NCI-H2171 (cell line): ENCODE measurements around the gene FXYD5.

Source experiments
- DNase-seq: peaks from one replicate; lab custom pipeline; 2025; lab: John Stamatoyannopoulos, UW

FXYD5 gene, protein sequence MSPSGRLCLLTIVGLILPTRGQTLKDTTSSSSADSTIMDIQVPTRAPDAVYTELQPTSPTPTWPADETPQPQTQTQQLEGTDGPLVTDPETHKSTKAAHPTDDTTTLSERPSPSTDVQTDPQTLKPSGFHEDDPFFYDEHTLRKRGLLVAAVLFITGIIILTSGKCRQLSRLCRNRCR

DNA sequence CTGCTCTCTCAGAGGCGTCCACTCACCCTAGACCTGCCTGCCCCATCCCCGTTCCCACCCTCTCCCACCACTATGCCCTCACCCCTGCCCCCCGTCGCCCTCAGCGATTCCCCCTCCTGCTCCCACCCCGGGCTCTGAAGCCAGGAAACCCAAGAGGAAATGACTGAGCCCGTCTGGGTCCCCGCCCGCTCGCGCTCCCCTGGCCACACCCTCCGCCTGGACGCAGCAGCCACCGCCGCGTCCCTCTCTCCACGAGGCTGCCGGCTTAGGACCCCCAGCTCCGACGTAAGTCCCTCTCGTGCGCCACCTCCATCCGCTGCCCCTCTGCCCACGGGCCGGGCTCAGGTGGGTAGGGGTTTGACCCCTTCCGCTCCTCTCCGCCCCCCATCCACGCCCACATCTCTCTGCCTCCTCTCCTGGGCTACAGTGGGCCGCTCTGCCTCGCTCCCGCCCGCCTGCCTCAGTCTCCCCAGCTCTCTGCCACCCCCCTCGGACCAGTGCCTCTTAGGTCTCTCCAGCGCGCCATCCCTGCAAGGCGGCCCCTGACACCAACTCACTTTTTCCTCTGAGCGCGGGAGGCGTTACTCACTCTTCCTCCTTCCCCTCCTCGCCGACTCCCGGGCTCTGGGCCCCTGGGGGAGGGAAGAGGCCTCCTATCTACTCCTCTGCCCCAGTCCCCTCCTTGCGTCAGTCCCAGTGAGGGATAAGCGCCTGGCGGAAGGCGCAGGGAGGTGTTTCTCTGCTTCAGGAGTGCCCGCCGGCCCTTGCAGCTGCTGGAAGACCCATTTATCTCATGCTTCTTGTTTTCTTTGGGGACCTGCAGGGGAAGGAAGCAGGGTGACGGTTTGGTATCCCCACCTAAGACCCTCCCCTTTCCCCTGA lies at the start of gene FXYD5:
FXYD5 (plus strand) TSS at position 211 of the 882 bp plus-strand sequence. CDS start 816 bp downstream, outside the sequence.
- no peak for DNase-seq

DNA sequence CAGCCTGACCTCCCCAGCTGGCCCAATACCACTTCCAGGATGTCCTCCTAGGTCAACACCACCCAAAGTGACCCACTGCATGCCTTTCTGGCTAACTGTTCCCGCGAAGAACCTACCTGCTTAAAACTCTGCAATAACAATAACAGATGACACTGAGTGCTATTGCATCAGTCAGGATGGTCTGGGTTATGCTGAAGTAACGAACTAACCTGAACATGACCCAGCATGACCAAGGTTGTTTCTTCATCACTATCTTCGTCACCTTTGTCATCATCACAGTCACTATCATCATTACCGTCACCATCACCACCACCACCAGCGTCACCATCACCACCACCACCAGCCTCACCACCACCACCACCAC lies 49.5 kb upstream of the FXYD5 start:
- no peak for DNase-seq

DNA sequence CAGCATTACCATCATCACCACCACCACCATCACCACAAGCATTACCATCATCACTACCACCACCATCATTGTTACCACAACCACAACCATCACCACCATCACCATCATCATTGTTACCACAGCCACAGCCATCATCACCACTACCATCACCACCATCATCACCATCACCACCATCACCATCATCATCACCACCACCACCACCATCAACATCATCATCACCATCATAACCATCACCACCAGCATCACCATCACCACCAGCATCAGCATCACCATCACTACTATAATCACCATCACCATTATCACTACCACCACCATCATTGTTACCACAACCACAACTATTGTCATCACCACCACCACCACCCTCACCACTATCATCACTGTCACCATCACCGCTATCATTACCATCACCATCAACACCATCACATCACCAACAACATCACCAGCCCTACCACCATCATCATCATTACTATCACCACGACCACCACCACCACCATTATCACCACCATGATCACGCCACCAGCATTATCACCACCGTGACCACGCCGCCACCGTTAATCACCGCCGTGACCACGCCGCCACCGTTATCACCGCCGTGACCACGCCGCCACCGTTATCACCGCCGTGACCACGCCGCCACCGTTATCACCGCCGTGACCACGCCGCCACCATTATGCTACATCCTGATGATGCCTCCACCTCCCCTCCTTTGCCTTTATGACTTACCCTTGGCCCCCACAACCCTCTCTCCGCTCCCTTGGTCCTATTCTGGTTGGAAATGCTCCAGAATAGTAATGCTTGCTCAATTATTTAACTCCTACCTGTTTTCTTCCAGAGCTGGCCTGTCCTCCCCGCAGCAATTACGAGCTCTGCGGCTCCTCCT lies 48.9 kb upstream of the FXYD5 start:
- no peak for DNase-seq

DNA sequence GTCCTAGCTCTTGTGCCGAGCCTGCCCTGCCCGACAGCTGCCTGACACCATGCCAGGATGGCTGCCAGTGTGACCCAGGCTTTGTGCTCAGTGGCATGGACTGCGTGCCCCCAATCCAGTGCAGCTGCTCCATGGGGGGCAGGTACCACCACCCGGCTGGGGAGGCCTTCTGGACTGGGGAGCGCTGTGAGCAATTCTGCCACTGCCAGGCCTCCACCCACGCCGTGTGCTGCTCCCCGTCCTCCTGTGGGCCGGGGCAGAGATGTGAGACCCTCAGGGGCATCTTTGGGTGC lies 48.3 kb upstream of the FXYD5 start:
- no peak for DNase-seq

DNA sequence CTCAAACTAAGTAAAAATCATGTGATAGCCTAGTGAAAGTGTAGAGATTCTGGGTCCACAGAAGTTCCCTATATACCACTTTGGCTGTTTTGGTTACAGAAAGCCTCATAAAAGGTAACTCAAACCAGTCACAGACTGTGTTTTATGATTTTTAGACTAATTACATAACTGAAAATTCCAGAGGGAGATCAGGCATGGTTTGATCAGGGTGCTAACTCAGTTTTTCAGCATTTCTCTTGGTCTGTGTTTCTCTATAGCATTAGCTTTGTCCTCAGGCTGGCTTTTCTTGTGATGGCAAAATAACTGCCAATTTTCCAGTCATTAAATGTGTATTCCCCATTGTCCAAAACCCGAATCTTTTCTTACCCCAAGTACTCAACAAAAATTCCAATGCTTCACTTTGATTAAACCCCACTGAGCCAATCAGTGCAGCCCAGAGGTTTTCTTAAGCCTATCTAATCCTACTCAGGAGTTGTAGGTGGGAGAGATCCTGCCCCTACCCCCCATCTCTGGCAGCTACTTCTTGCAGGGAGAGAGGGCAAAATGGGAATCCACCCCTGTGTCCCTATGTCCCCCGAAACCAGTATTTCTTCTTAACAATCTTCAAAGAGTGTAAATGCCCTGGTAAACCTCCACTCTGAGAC lies 47.5 kb upstream of the FXYD5 start:
- no peak for DNase-seq

DNA sequence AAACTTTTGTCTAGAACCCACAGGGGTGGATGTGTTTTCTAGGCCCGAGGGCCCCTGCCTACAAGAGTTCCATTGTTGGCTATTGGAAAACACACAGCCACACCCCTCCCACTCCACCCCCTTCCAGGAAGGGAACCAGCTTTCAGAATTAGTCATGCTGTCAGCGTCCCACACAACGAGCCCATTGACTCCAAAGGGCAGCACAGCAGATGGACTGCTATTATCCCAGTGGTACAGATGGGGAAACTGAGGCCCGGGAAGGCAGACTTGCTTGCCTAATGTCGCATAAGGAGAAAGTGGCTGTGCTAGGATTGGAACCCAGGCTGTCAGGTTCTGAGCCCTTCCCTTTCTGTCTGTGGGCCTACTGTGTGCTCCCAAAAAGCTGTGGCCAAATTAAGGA lies 47.0 kb upstream of the FXYD5 start:
- no peak for DNase-seq

DNA sequence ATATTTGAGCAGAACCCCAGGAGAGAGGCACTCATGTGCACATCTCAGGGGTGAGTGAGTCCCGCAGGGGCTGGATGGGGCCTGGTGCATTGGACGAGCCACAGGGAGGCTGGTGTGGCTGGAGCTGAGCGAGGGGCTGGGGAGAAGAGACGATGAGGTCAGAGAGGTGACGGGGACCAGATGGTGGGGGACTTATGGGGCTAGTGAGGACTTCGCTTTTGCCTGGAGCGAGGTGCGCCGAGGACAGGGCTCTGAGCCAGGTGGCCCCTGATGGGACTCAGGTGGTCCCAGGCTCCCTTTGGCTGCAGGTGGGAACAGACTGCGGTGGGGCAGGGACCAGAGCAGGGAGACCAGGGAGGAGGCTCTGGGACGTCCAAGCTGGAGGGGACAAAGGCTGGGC lies 45.8 kb upstream of the FXYD5 start:
- no peak for DNase-seq

DNA sequence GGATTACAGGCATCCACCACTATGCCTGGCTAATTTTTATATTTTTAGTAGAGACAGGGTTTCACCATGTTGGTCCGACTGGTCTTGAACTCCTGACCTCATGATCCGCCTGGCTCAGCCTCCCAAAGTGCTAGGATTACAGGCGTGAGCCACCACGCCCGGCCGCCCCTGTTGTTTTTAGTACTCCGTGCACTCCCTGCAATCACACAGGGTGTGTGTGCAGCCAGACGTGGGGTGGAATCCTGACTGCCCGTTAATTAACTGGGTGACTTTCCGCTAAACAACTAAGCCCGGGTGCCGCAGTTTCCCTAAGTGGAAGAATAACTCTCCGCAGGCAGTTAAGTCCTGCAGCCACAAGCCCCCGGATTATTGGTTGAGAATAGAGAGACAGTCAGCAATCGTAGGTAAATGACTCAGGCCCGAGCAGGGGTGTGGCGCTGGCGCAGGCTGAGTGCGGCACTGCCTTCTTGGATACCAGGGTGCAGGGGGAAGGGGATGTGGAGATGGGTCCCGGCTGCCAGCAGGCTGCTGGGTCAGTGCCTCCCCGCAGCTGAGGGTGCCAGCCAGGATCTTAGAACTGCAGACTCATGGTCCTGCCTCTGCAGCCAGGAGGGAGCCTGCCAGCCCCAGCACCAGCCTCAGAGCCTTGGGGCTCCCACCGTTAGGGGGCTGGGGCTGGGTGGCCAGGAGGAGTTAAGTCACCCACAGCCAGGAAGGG lies 45.0 kb upstream of the FXYD5 start:
- DNase-seq = no peak

DNA sequence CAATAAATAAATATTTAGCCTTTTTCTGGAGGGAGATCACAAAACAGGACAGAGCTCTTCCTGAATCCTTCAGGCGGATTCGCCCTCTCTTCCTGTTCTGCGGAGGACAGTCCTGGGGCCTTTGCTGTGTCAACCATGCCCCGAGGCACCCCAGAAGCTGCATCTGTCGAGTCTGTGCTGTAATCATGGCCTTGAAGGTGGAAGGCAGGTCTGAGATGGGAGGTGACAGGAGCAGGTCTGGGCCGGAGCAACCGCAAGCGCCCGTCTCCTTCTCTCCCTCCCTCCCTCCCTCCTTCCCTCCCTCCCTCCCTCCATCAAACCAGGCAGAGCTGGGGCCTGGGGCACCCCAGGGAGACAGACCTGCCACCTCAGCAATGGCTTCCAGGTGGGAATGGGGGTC lies 43.6 kb upstream of the FXYD5 start:
- DNase-seq = no peak

DNA sequence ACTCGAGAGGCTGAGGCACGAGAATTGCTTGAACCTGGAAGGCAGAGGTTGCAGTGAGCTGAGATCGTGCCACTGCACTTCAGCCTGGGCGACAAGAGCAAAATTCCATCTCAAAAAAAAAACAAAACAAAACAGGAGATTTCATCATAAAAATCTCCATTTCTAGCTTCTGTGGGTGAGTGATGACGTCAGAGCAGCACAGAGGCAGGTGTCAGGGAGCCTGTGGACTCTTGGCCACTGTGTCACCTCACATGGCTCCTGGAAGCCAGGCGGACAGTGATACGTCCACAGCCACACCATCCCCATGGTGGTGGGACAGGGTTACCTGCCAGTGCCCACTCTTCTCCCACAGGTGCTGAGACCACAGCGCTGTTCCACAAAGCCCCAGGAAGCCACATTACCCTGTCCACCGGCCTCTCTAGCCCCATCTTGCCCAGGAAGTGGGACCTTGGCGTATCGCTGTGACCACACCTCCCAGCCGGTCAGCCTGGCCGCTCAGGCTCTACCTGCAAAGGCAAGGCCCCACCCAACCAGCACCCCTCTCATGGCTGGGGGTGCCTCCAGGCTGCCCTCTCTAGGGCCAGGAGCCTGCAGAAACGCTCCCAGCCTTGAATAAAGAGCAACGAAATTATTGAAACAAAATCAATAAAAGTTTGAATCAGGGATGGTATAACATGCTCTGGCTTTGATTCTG lies 41.4 kb upstream of the FXYD5 start:
- DNase-seq = no peak

DNA sequence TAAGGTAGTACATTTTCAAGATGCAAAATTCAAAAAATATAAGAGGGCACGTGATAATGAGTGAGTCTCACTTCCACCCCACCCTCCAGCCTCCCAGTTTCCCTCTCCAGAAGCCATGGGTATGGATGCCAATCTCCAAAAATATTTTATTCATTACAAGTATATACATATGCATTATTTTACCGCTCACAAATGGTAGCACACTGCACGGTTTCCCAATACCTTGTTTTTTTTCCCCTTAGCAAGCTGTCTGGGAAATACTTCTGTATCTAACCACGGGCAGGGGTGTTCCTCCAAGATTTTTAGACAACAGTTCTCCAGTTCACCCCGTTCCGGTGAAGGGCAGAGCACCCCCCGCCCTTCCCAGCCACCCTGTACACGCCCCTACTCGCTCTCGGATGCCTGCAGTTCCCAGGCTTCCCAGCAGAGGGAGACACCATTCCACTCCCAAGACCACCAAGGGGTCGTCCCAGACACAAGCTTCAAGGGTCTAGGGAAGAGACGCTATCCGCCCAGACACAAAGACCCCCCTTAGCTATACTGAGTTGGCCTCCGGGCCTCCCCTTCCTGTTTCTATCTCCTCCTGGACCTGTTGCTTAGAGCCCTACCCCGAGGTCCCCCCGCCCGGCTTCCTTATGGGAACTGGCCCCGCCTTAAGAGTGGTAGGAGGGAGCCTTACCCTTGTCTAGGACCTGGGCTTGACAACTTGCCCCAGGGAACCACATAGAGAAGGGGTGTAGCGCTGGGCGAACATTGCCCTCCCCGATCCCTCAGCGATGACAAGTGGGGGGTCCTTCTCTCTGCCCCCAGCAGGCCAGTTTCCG lies 40.0 kb upstream of the FXYD5 start:
- DNase-seq = peak; percentile 40

DNA sequence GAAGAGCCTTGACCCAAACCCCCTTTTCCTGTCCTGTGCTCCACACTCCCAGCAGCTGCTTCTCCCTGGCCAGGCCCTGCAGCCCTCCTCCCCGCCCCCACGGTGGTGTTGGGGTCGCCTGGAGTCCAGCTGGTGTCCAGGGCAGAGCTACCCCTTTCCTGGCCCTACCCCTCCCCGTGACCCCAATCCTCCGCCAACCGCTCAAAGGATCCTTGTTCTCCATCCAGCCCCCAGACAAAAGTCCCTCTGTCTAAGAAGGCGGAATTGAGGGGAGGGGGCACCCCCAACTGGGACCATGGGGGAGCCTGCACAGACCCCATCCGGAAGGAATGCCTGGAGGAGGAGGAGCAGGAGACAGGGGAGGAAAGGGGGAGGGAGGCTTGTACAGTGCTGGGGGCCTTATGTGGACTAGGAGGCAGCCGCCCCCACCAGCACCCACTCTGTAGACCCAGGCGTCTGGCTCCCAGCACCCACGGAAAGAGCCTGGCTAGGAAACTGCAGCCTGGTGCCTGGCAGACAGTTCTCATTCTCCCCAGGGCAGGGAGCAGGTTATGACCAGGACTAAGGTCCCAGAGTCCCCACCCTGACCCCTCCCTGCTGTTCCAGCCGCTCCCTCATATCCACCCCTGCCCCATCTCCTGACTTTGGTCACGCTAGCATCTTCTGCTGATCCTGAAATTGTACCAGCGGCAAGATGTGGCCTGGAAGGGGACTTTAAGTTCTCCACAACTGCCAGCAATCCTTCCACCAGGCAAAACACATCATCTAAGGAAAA lies 39.2 kb upstream of the FXYD5 start, which contains the start of gene FXYD3:
FXYD3 (plus strand) TSS at position 647 of the 775 bp plus-strand sequence. CDS start 3,554 bp downstream, outside the sequence.
- DNase-seq = no peak

DNA sequence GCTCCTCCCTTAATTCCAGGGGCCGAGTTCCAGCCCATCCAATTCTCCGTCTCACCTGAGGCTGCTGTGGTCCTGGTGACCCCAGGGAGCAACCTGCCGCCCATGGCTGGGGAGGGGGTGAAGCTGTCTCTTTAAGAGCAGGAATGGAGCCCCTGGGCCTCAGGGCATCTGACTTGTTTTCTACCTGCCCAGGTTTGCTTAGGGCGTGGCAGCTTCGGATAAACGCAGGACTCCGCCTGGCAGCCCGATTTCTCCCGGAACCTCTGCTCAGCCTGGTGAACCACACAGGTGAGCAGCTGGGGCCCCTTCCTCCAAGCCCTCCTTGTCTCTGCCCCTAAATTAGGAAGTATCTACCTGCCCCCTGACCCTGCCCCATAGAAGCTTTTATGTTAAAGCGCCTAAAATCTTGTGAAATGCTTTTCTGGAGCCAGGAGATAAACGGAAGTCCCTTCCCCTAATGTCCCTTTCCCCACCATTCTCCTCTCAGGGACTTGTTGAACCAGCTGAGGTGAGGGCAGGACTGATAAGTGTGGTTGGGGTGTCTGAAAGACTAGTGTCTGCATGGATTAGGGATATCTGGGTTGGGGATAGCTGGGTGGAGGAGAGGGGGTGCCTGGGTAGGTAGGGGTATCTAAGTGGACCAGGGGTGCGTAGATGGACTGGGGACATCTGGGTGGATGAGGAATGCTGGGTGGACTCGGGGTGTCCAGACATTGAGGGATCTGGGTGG lies 38.3 kb upstream of the FXYD5 start:
- no peak for DNase-seq

DNA sequence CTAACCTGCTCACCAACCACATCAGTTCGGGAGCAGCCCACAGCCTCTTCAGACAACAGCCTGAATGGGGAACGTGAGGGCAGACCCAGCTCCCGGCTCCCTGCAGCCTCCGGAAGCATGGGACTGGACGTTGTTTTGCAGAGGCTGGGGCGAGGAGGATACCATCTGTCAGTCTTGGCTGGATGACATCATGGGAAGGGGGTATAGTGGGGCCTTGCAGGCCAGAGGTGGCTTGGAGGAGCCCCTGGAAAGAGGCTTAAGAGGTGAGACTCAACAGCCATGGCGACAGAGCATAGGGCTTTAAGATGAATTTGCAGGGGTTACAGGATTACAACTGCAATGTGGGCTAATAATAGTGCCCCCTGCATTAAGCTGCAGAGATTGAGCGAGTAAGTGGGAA lies 37.4 kb upstream of the FXYD5 start:
- DNase-seq = no peak

DNA sequence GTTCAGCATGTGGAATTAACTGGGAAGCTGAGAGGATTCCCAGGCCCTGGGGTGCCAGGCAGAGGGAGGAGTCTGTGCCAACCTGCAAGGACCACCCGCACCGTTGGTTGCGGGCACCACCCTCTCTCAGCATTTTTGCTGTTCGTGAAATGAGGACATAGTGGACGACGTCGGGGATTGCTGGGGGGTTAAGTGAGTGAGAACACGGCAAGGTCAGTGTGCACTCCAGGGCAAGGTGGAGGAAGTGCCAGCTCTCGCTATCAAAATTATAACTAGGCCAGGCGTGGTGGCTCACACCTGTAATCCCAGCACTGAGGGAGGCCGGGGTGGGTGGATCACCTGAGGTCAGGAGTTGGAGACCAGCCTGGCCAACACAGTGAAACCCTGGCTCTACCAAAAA lies 36.7 kb upstream of the FXYD5 start:
- DNase-seq = no peak

DNA sequence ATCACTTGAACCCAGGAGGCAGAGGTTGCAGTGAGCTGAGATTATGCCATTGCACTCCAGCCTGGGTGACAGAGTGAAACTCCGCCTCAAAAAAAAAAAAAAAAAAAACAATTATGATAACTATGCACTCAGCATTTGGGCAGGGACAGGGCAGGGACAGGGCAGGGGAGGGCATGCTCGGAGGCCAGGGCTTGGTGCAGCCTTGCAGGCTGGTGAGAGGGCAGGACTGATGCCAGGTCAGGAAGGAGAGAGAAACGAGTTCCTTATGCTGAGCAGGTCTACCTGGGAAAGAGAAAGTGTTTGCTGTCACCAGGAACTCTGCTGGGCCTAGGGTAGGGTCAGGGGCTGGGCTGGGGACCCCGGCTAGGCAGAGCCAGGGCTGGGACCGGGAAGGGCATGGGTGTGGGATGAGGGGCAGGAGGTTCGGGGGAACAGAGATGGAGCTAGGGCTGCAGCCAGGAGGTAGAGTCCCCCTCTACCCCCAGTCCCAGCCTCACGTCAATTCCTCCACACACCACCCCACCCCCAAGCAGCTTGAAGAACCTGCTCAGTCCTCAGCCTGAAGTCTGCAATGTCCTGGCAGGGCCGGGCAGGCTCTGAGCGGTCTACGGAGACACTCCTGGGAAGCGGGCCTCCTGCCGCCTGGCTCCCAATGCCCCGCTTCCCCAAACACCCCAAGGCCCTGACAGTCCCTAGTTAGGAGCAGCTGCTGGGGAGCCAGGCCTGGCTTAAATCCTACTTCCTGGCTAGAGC lies 36.1 kb upstream of the FXYD5 start:
- no peak for DNase-seq

DNA sequence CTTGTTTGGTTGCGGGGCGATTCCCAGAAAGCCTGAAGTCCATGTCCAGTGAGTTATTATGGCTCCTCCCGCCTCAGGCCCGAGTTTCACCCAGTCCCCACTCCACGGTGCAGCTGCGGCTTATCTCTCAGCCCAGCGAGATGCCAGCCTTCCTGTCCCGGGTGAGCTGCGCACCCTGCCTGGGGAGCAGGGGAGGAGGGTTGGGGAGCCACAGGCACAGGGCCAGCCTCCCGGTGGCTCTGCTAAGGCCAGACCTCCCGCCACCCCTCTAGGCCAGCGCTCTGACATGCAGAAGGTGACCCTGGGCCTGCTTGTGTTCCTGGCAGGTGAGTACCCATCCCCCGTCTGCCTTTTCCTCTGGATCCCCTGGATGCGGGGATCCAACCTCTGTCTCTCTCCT lies 35.4 kb upstream of the FXYD5 start:
- DNase-seq = no peak

DNA sequence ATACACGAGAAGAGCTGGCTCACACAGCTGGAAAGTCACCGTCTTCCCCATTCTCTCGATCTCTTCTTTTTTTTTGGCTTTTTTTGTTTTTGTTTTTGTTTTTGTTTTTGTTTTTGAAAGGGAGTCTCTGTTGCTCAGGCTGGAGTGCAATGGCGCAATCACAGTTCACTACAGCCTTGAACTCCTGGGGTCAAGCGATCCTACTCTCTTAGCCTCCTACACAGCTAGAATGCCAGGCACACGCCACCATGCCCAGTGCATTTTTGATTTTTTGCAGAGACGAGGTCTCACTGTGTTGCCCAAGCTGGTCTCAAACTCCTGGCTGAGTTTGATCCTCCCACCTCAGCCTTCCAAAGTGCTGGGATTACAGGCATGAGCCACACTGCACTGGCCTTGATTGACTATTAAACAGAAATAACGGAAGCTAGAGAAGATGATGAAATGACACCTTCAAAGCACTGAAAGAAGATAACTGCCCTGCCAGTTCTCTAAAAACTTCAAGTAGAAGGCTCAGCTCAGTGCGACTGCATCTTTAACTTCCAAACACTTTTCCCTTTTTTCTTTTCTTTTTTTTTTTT lies 34.9 kb upstream of the FXYD5 start:
- no peak for DNase-seq
